T-cell (primary cell): Measurements from ENCODE around the gene KCNMA1. TPM values are rescaled to one million over a fixed set of nuclear protein-coding genes. Genes with fewer than 3 reads are reported as not detected.

ENCODE experiments used
- ATAC-seq, 4 experiments: fragments of 200-7000 bp in 3 of 4; fragments of 150-1000 bp in 1 of 4; cut with Tn5 transposase; replicated peaks in 1 of 4; 1 replicate in 3 of 4; 2 replicates in 1 of 4; pipeline ENCODE4 v1.10.0; 2021; ENCODE audit warnings: moderate library complexity in 3 of 4, mild to moderate bottlenecking in 2 of 4, moderate number of reproducible peaks in 1 of 4
- CTCF ChIA-PET, 2 donors: fragments of 300-600 bp; sonication (Branson Sonifier 250); formaldehyde crosslinking; loops; one replicate each; lab custom pipeline; 2022; ENCODE audit warnings: antibody characterized with exemption in 2 of 2; lab: Charles Lee
- POLR2A ChIA-PET, 2 donors: fragments of 300-600 bp; sonication (Branson Sonifier 250); formaldehyde crosslinking; loops; one replicate each; lab custom pipeline; 2022; ENCODE audit warnings: antibody characterized with exemption in 2 of 2; lab: Charles Lee
- DNase-seq, 35 experiments: peaks; one replicate each; pipeline versions ENCODE4 v3.0.0 to v3.0.0-alpha.2; 2013 to 2023
- H3K27ac ChIP-seq: one replicate; pipeline ENCODE4 v1.5.1; 2013; ENCODE audit warnings: low read length
- H3K27me3 ChIP-seq, 2 experiments: replicated peaks in 1 of 2; 1 replicate in 1 of 2; 2 replicates in 1 of 2; pipeline versions ENCODE4 v1.6.1 to v1.7.0; 2013; ENCODE audit warnings: low read length in 1 of 2, mixed read lengths in 1 of 2; ENCODE audit not compliant: control insufficient read depth in 2 of 2, insufficient read depth in 2 of 2; ENCODE audit errors: extremely low read depth in 1 of 2
- H3K36me3 ChIP-seq, 2 donors: 1 replicate in 1 of 2; 2 replicates in 1 of 2; pipeline versions ENCODE4 v1.6.1 to v1.7.0; 2013; ENCODE audit warnings: low read length in 1 of 2; ENCODE audit not compliant: control insufficient read depth in 2 of 2, insufficient read depth in 1 of 2; ENCODE audit errors: extremely low read depth in 1 of 2
- H3K4me1 ChIP-seq, 2 experiments: 1 replicate in 1 of 2; 2 replicates in 1 of 2; pipeline versions ENCODE4 v1.6.1 to v1.7.0; 2013; ENCODE audit warnings: low read length in 2 of 2, mixed read lengths in 1 of 2; ENCODE audit not compliant: insufficient read depth in 2 of 2, control insufficient read depth in 1 of 2; ENCODE audit errors: extremely low read depth in 1 of 2
- H3K4me3 ChIP-seq, 2 donors: 1 replicate in 1 of 2; 2 replicates in 1 of 2; pipeline versions ENCODE4 v1.5.1 to v1.7.0; 2013; ENCODE audit warnings: mild to moderate bottlenecking in 2 of 2, low read length in 1 of 2, moderate library complexity in 1 of 2; ENCODE audit not compliant: control insufficient read depth in 1 of 2; ENCODE audit errors: extremely low read depth in 1 of 2
- H3K9me3 ChIP-seq: 2 replicates; pipeline ENCODE4 v1.7.0; 2013
- H3K27ac Mint-ChIP-seq, 2 donors: one replicate each; pipeline ENCODE4 v1.8.0; 2020 to 2021; ENCODE audit warnings: mild to moderate bottlenecking in 2 of 2, mixed read lengths in 2 of 2
- H3K27me3 Mint-ChIP-seq, 2 donors: one replicate each; pipeline ENCODE4 v1.8.0; 2021 to 2022; ENCODE audit warnings: mixed read lengths in 2 of 2
- H3K36me3 Mint-ChIP-seq: one replicate; pipeline ENCODE4 v1.8.0; 2021; ENCODE audit warnings: mixed read lengths
- H3K4me1 Mint-ChIP-seq, 3 donors: one replicate each; pipeline ENCODE4 v1.8.0; 2020 to 2022; ENCODE audit warnings: mixed read lengths in 3 of 3, mild to moderate bottlenecking in 1 of 3
- H3K4me3 Mint-ChIP-seq, 3 donors: one replicate each; pipeline ENCODE4 v1.8.0; 2020 to 2022; ENCODE audit warnings: mild to moderate bottlenecking in 3 of 3, mixed read lengths in 3 of 3, moderate library complexity in 3 of 3
- H3K9me3 Mint-ChIP-seq, 3 donors: one replicate each; pipeline ENCODE4 v1.8.0; 2020 to 2022; ENCODE audit warnings: mixed read lengths in 3 of 3
- WGBS: methylation state at CpG from one replicate; pipeline ENCODE4 v1.1.5; 2013; ENCODE audit warnings: missing lambda C conversion rate; ENCODE audit not compliant: insufficient coverage; 5-methylcytosine and 5-hydroxymethylcytosine counted together
- total RNA-seq, 35 experiments: library from RNA in 6 of 35; stranded (reverse) in 6 of 35; fragments of 120-200 nt in 1 of 35; gene quantifications; one replicate each; pipeline versions ENCODE4 v1.2.1 to v1.2.4 and lab custom pipeline; 2013 to 2026

KCNMA1 gene
- total RNA-seq, 5 donors from 2014 or later (not counting 1 experiment from before 2014, with no cell fraction given): 0.14 to 1.6 (median 0.60) TPM

DNA sequence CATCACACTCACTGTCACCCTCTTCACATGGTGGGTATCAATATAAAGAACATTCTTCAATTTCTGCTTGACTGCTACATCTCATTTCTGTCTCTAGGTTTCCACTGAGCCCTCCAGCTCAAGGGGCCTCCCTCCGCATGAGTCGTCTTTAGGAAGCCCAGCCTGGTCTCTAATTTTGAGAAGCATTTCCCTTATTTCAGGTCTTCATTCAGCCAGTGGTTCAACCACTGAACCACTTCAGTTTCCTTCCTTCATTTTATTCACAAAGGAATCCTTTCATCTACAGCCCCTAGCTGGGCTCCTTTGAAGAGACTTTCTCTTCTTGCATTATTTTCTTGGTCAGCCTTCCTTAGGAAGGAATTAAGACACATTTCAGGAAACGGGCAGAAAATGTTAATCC, 257.4 kb downstream of the KCNMA1 start:
- Histone ChIP-seq H3K4me3 (no peak overlapping the region), H3K9me3 (no peaks in the 10 kb centered on the region), H3K27me3 (peaks cover 0 to 18% of the 10 kb centered on the region in 2 experiments), H3K4me1 (no peaks in the 10 kb centered on the region), H3K36me3 (no peaks in the 10 kb centered on the region), H3K27ac (no peak overlapping the region)
- Mint-ChIP-seq H3K4me1 (peaks cover 0 to 5% (median 0%) of the 10 kb centered on the region in 3 donors), H3K27me3 (peaks cover 7 to 11% of the 10 kb centered on the region in 2 donors), H3K9me3 (no peaks in the 10 kb centered on the region), H3K4me3 (no peak overlapping the region), H3K27ac (no peak overlapping the region), H3K36me3 (no peaks in the 10 kb centered on the region)
- ATAC-seq (no peak), DNase-seq (no peak)
- CTCF ChIA-PET: no interaction called here
- 10% methylated on average over 3 of the region's 3 CpGs for WGBS
- POLR2A ChIA-PET: interaction anchor here in 1 of 2 donors (0.6 kb wide), 1 partner anchor 129 kb away, joined by 3 read pairs; no protein-coding TSS in a partner anchor

DNA sequence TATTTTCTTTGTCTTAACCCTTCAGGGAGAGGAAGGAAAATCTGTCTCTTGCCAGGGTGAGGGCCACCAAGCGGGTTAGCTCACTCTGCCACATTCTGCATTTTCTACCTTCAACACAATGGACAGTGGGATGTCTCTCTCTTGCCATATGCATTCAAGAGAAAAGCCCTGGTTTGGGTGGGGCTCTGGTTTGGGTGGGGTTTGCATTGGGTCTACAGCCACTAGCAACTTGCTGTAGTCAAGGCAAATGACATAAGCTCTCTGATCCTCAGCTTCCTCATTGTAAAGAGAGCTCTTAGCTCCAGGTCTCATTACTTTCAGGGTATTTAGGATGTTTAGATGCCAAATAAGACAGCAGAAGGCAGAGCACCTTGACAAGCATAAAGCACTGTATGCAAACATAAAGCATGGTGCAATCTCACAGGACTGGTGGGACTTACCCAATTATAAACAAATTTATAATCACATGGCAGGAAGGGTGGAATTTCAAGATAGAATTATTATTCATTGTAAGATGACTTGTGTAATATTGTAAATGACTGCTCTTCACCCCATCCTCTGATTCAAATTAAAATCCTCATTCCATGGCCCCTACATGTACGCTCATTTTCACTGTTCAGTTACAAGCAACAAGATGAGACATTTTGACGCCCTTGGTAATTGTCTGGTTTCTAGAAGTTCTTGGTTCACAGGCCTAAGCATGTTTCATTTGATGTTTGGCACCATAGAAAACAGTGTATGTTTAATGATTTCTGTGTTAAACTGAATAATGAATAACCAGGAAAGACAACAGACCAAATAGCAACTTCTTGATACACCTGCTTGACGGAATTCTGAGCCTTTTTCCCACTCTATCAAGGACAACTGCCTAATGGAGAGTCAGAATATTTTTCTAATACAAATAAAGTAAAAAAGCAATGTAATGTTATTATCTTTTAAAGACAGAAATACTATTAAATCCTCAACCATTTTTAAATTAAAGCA, 258.9 kb downstream of the KCNMA1 start:
- H3K36me3 Mint-ChIP-seq: no peaks in the 10 kb centered on the region
- Histone ChIP-seq H3K4me3 (no peak overlapping the region), H3K27me3 (peaks cover 0 to 20% of the 10 kb centered on the region in 2 experiments), H3K9me3 (no peaks in the 10 kb centered on the region), H3K4me1 (no peaks in the 10 kb centered on the region), H3K27ac (no peak overlapping the region), H3K36me3 (no peaks in the 10 kb centered on the region)
- ATAC-seq (no peak), DNase-seq (no peak)
- no CpG with 5 or more reads among the region's 4 CpGs for WGBS
- H3K27ac Mint-ChIP-seq: no peak overlapping the region
- H3K9me3 Mint-ChIP-seq: no peaks in the 10 kb centered on the region
- POLR2A ChIA-PET: no interaction called here
- CTCF ChIA-PET: no interaction called here
- H3K27me3 Mint-ChIP-seq: peaks cover 7 to 21% of the 10 kb centered on the region in 2 donors
- peaks cover 0 to 5% (median 0%) of the 10 kb centered on the region in 3 donors for H3K4me1 Mint-ChIP-seq
- no peak overlapping the region for H3K4me3 Mint-ChIP-seq

DNA sequence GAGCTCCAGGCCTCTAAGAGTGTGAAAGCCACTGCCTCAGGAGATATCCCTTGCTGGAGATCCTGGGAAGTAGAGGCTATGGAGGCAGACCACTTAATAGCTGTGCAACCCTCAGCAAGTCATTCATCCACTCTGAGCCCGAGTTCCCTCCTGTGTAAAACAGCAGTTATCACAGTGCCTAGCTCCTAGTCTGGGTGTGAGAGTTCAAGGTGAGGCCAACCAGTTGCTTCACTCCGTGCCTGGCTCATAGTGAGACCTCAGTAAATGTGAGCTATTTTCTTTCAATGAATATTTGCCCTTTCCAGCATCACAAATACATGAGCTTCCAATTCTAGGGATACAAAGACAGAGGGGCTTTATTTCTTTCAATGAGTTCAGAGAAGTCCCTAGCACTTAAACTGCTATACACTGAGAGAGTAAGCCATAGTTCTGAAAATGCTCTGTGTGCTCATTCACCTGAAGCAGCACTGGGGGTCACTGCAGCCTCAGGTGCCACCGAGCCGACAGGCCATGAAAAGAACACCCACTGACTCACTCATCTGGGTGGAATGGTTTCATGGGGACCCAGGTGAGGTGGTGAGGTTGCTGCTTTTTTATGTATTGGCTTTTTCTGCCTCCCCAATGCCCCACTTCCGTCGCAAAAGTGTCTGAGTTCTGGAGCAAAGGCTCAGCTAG, 259.8 kb downstream of the KCNMA1 start:
- H3K4me1 ChIP-seq: no peaks in the 10 kb centered on the region
- no peaks in the 10 kb centered on the region for H3K36me3 Mint-ChIP-seq
- no peaks in the 10 kb centered on the region for H3K9me3 Mint-ChIP-seq
- H3K27ac Mint-ChIP-seq: no peak overlapping the region
- peaks cover 7 to 21% of the 10 kb centered on the region in 2 donors for H3K27me3 Mint-ChIP-seq
- H3K4me3 ChIP-seq: no peak overlapping the region
- H3K27me3 ChIP-seq: peaks cover 0 to 20% of the 10 kb centered on the region in 2 experiments
- H3K4me1 Mint-ChIP-seq: peaks cover 0 to 5% (median 0%) of the 10 kb centered on the region in 3 donors
- no peak overlapping the region for H3K27ac ChIP-seq
- H3K4me3 Mint-ChIP-seq: no peak overlapping the region
- no peaks in the 10 kb centered on the region for H3K9me3 ChIP-seq
- no peaks in the 10 kb centered on the region for H3K36me3 ChIP-seq
- POLR2A ChIA-PET: no interaction called here
- ATAC-seq (no peak), DNase-seq (no peak)
- CTCF ChIA-PET: interaction anchor here in 1 of 2 donors (0.6 kb wide), 1 partner anchor 269 kb away, joined by 5 read pairs; no protein-coding TSS in a partner anchor
- 60% methylated on average over 1 of the region's 6 CpGs for WGBS

DNA sequence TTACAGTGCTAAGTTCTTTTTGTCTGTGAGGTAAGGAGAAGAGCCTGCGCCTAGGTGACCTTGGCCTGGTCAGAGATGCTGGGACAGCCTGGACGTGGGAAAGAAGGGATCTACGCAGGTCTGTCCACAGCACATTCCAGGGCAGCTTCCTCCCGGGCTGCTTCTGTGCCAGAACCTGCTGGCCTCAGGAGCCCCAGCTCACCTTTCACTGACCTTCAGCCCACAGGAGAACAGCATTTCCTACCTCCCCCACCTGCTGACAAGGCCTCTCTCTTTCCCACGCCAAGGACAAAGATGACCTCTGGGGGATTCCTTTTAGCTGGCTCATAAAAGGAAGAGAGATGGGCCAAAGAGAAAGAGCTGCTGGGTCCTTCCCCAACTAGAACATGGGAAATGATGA, 260.6 kb downstream of the KCNMA1 start:
- POLR2A ChIA-PET: no interaction called here
- H3K27ac Mint-ChIP-seq: no peak overlapping the region
- CTCF ChIA-PET: interaction anchor here in 1 of 2 donors (0.6 kb wide), 1 partner anchor 269 kb away, joined by 5 read pairs; no protein-coding TSS in a partner anchor

DNA sequence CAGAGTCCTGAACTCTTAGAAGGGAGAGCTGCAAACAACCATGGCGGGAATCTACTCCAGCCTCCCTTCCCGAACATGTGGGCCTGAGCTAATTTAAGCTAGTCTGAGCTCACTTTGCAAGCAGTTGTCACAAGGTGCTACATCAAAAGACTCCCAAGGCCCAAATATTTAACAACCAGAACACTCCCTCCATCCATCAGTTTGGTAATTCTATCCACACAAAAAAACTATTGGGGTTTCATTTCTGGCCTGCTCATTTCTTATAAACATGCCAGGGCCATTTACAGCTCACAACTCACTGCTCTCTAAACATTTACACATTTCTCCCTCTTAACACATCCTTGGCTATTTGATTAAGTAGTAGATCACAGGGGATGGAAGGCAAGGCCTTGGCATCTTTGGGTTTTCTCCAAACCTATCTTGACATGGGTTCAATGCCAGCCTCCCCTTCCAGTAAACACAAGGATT, 263.4 kb downstream of the KCNMA1 start:
- H3K4me3 Mint-ChIP-seq: no peak overlapping the region
- Histone ChIP-seq H3K4me3 (no peak overlapping the region), H3K27ac (no peak overlapping the region), H3K36me3 (no peaks in the 10 kb centered on the region), H3K4me1 (no peaks in the 10 kb centered on the region), H3K27me3 (peaks cover 0 to 20% of the 10 kb centered on the region in 2 experiments), H3K9me3 (no peaks in the 10 kb centered on the region)
- 73% methylated on average over 2 of the region's 2 CpGs for WGBS
- H3K36me3 Mint-ChIP-seq: no peaks in the 10 kb centered on the region
- DNase-seq: no peak
- H3K4me1 Mint-ChIP-seq: no peaks in the 10 kb centered on the region
- no peak overlapping the region for H3K27ac Mint-ChIP-seq
- ChIA-PET CTCF (no interaction called here), POLR2A (no interaction called here)
- peaks cover 7 to 30% of the 10 kb centered on the region in 2 donors for H3K27me3 Mint-ChIP-seq
- no peak for ATAC-seq
- peaks cover 0 to 9% (median 0%) of the 10 kb centered on the region in 3 donors for H3K9me3 Mint-ChIP-seq

More for the DNA sequence above, 260.6 kb downstream of the KCNMA1 start:
- Histone ChIP-seq H3K9me3 (no peaks in the 10 kb centered on the region), H3K27me3 (peaks cover 0 to 20% of the 10 kb centered on the region in 2 experiments), H3K27ac (no peak overlapping the region), H3K4me1 (no peaks in the 10 kb centered on the region), H3K36me3 (no peaks in the 10 kb centered on the region), H3K4me3 (no peak overlapping the region)
- ATAC-seq (no peak), DNase-seq (no peak)
- Mint-ChIP-seq H3K27me3 (peaks cover 7 to 24% of the 10 kb centered on the region in 2 donors), H3K4me1 (peaks cover 0 to 5% (median 0%) of the 10 kb centered on the region in 3 donors), H3K4me3 (no peak overlapping the region), H3K36me3 (no peaks in the 10 kb centered on the region), H3K9me3 (peaks cover 0 to 3% (median 0%) of the 10 kb centered on the region in 3 donors)
- 79% methylated on average over 2 of the region's 5 CpGs for WGBS
